DOHH2 (cell line): ENCODE data around the gene GRID1.

Experiments used
- H3F3A ChIP-seq: fragments of 200-600 bp; sonication (generic), shearing (Covaris generic); 2 replicates; pipeline ENCODE4 v1.6.0; 2016; ENCODE audit warnings: antibody characterized with exemption, mild to moderate bottlenecking; ENCODE audit not compliant: control insufficient read depth, insufficient read depth
- H3K27ac ChIP-seq: fragments of 200-600 bp; sonication (generic); 2 replicates; pipeline ENCODE4 v1.5.1; 2014; ENCODE audit warnings: low read depth, mild to moderate bottlenecking, low read length, moderate library complexity
- H3K27me3 ChIP-seq: fragments of 200-600 bp; sonication (generic); 2 replicates; pipeline ENCODE4 v1.6.1; 2014; ENCODE audit warnings: mild to moderate bottlenecking, low read length, mixed read lengths; ENCODE audit not compliant: control insufficient read depth
- H3K36me3 ChIP-seq: fragments of 200-600 bp; sonication (generic); 2 replicates; pipeline ENCODE4 v1.6.1; 2014; ENCODE audit warnings: mild to moderate bottlenecking, low read length, moderate library complexity, mixed read lengths; ENCODE audit not compliant: control insufficient read depth
- H3K4me1 ChIP-seq: fragments of 200-600 bp; sonication (generic); 2 replicates; pipeline ENCODE4 v1.6.1; 2014; ENCODE audit warnings: mild to moderate bottlenecking, low read length, mixed read lengths; ENCODE audit not compliant: control insufficient read depth
- H3K4me2 ChIP-seq: fragments of 200-600 bp; sonication (generic); 2 replicates; pipeline ENCODE4 v1.6.0; 2014; ENCODE audit warnings: mild to moderate bottlenecking, low read length, moderate library complexity
- H3K4me3 ChIP-seq: fragments of 200-600 bp; sonication (generic); 2 replicates; pipeline ENCODE4 v1.5.1; 2014; ENCODE audit warnings: mild to moderate bottlenecking, low read length, mixed read lengths
- H3K79me2 ChIP-seq: fragments of 200-600 bp; sonication (generic); 2 replicates; pipeline ENCODE4 v1.6.1; 2014; ENCODE audit warnings: mild to moderate bottlenecking, low read length, mixed read lengths; ENCODE audit not compliant: control insufficient read depth
- H3K9me2 ChIP-seq: fragments of 200-600 bp; sonication (generic); replicated peaks from 2 replicates; pipeline ENCODE4 v1.6.1; 2014; ENCODE audit warnings: mild to moderate bottlenecking, low read length, mixed read lengths; ENCODE audit not compliant: control insufficient read depth
- H3K9me3 ChIP-seq: fragments of 200-600 bp; sonication (generic); 2 replicates; pipeline ENCODE4 v1.6.1; 2014; ENCODE audit warnings: antibody characterized with exemption, low read length, mixed read lengths; ENCODE audit not compliant: control insufficient read depth, insufficient read depth
- H4K20me1 ChIP-seq: fragments of 200-600 bp; sonication (generic); 2 replicates; pipeline ENCODE4 v1.6.0; 2014; ENCODE audit warnings: low read depth, mild to moderate bottlenecking, antibody characterized with exemption, low read length, moderate library complexity; ENCODE audit not compliant: control insufficient read depth, insufficient read depth
- EZH2phosphoT487 ChIP-seq: fragments of 200-600 bp; sonication (generic); IDR thresholded peaks from 2 replicates; pipeline ENCODE4 v1.6.1; 2017; ENCODE audit warnings: borderline replicate concordance, mild to moderate bottlenecking, antibody characterized with exemption, low read length, moderate library complexity, mixed read lengths
- TF ChIP-seq, protein P1 (sequence below): fragments of 200-600 bp; sonication (generic); IDR thresholded peaks from one replicate; pipeline ENCODE4 v1.5.1; 2014; ENCODE audit warnings: antibody characterized with exemption, mild to moderate bottlenecking, low read depth, low read length; ENCODE audit not compliant: poor library complexity, severe bottlenecking

GRID1 gene

DNA sequence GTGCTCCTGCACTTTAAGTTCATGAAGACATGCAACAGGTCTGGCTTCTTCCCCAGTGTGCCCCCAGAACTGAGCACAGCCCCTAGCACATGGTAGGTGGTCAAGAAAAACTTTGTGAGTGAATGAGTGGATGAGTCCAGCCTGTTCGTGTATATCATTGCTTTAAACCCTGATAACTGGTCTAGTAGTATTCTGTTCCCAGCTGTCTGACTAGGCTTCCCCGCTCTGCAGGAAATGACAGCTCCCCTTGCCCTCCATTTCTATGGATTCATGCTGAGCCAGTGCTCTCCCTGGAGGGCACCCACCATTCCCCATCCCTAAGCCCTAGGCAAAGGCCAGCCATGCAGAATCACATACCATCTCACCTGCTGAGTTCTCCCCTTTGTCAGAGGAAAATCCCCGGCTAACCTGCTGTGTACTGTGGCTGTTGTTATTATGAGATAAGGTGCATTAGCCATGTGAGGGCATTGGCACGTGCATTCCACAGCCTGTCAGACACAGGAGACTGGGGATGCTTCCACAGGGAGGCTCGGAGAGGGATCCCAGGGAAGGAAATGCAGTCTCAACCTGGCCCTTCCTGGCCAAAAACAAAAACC is 698.9 kb downstream of the GRID1 start:
- TF ChIP-seq, protein P1, sequence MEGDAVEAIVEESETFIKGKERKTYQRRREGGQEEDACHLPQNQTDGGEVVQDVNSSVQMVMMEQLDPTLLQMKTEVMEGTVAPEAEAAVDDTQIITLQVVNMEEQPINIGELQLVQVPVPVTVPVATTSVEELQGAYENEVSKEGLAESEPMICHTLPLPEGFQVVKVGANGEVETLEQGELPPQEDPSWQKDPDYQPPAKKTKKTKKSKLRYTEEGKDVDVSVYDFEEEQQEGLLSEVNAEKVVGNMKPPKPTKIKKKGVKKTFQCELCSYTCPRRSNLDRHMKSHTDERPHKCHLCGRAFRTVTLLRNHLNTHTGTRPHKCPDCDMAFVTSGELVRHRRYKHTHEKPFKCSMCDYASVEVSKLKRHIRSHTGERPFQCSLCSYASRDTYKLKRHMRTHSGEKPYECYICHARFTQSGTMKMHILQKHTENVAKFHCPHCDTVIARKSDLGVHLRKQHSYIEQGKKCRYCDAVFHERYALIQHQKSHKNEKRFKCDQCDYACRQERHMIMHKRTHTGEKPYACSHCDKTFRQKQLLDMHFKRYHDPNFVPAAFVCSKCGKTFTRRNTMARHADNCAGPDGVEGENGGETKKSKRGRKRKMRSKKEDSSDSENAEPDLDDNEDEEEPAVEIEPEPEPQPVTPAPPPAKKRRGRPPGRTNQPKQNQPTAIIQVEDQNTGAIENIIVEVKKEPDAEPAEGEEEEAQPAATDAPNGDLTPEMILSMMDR = no peak
- no peak for TF ChIP-seq EZH2phosphoT487
- no peak overlapping the region for H3K4me3 ChIP-seq
- H3K9me3 ChIP-seq = no peaks in the 10 kb centered on the region
- no peaks in the 10 kb centered on the region for H3K9me2 ChIP-seq
- no peak overlapping the region for H3K4me2 ChIP-seq
- H3K4me1 ChIP-seq = no peaks in the 10 kb centered on the region
- no peaks in the 10 kb centered on the region for H4K20me1 ChIP-seq
- no peaks in the 10 kb centered on the region for H3K27me3 ChIP-seq
- H3K79me2 ChIP-seq = no peaks in the 10 kb centered on the region
- H3K36me3 ChIP-seq = no peaks in the 10 kb centered on the region
- no peak overlapping the region for H3K27ac ChIP-seq
- H3F3A ChIP-seq = no peaks in the 10 kb centered on the region

DNA sequence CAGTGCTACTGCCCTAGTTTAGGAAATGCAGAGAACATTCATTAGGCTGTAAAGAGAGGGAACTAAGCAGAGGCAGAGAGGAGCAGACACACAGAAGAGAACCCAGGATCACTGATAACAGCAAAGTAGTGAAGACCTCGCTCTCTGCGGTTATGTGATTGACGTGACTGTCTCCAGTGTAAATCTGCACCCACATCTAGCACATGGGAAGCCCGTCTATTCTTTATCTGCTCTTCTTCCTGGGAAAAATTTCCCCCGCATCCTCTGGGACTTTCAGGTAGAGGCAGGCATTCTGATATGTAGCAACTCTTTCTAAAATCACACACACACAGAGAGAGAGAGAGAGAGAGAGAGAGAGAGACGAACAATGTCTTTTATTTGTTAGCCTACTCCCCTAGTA is 699.6 kb downstream of the GRID1 start:
- Histone ChIP-seq H3K9me3 (no peaks in the 10 kb centered on the region), H3K27ac (no peak overlapping the region), H3F3A (no peaks in the 10 kb centered on the region), H3K9me2 (no peaks in the 10 kb centered on the region), H4K20me1 (no peaks in the 10 kb centered on the region), H3K4me2 (no peak overlapping the region), H3K4me1 (no peaks in the 10 kb centered on the region), H3K36me3 (no peaks in the 10 kb centered on the region), H3K79me2 (no peaks in the 10 kb centered on the region), H3K4me3 (no peak overlapping the region), H3K27me3 (no peaks in the 10 kb centered on the region)
- no peak for TF ChIP-seq EZH2phosphoT487
- TF ChIP-seq, protein P1 = no peak

DNA sequence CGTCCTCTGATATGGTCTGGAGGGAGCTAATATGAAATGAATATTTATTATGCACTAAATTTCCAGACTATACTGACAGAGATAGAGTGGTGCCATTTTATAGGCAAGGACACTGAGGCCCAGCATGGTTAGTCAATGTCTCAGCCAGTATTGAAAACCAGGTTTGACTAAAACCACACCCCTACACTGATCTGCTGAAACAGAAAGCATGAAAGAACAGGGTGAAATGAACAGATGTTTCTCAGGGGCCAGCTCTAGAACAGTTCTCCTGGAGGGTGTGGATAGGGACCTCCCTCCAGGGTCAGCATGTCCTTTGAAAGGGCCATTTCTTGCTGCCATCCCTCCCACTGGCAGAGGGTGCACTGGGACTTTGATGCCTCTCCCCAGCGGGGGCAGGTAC is 700.5 kb downstream of the GRID1 start:
- H3K4me3 ChIP-seq = no peak overlapping the region
- no peak overlapping the region for H3K4me2 ChIP-seq
- no peak overlapping the region for H3K27ac ChIP-seq
- no peaks in the 10 kb centered on the region for H3F3A ChIP-seq
- no peaks in the 10 kb centered on the region for H4K20me1 ChIP-seq
- H3K9me3 ChIP-seq = no peaks in the 10 kb centered on the region
- no peaks in the 10 kb centered on the region for H3K27me3 ChIP-seq
- H3K36me3 ChIP-seq = no peaks in the 10 kb centered on the region
- H3K9me2 ChIP-seq = no peaks in the 10 kb centered on the region
- H3K79me2 ChIP-seq = no peaks in the 10 kb centered on the region
- H3K4me1 ChIP-seq = no peaks in the 10 kb centered on the region
- no peak for TF ChIP-seq EZH2phosphoT487
- TF ChIP-seq, protein P1 = no peak

DNA sequence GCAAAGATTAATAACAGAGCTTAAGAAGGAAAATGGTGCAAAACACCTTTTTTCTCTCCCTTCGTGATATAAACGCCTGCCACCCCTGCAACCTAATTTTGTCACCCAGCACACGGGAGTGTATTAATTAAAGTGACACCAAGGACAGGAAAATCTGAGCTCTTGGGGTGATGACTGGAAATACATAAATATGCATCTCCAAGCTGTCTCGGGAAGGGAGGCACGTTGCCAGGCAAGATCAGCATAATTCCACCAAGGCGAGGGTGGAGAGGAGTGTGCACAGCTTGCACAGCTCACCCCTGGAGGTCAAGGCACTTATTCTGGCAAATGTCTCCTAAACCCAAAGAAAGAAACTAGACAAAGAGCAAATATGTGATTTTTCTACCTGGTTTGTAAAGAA is 700.9 kb downstream of the GRID1 start:
- Histone ChIP-seq H3K4me1 (no peaks in the 10 kb centered on the region), H3K9me2 (no peaks in the 10 kb centered on the region), H3K9me3 (no peaks in the 10 kb centered on the region), H3K36me3 (no peaks in the 10 kb centered on the region), H3K79me2 (no peaks in the 10 kb centered on the region), H3K27me3 (no peaks in the 10 kb centered on the region), H3K4me3 (no peak overlapping the region), H3K4me2 (no peak overlapping the region), H4K20me1 (no peaks in the 10 kb centered on the region), H3F3A (no peaks in the 10 kb centered on the region), H3K27ac (no peak overlapping the region)
- TF ChIP-seq EZH2phosphoT487 = no peak
- TF ChIP-seq, protein P1 = no peak
